Body of pancreas (tissue), 4 donors: ENCODE measurements around the gene SLC22A4. TPM values are rescaled to one million over a fixed set of nuclear protein-coding genes. Genes with fewer than 3 reads are reported as not detected.

Experiments used
- ATAC-seq: fragments of 150-250 bp; one replicate; pipeline ENCODE4 v1.9.1; 2016
- DNase-seq, 4 donors: peaks; one replicate each; pipeline ENCODE4 v3.0.0-alpha.2; 2019
- H3K27ac ChIP-seq, 4 donors: fragments of 200-600 bp; sonication (generic); 1 replicate in 3 of 4; 2 replicates in 1 of 4; pipeline versions ENCODE4 v1.5.1 to v1.6.1; 2016 to 2019; ENCODE audit warnings: mild to moderate bottlenecking in 1 of 4, mixed read lengths in 1 of 4, moderate library complexity in 1 of 4
- H3K27me3 ChIP-seq, 2 donors: fragments of 200-600 bp; sonication (generic); one replicate each; pipeline ENCODE4 v1.6.0; 2016; ENCODE audit warnings: mild to moderate bottlenecking in 1 of 2
- H3K36me3 ChIP-seq, 2 donors: fragments of 200-600 bp; sonication (generic); replicated peaks in 1 of 2; 2 replicates each; pipeline ENCODE4 v1.5.1; 2016; ENCODE audit warnings: low read depth in 2 of 2; ENCODE audit not compliant: insufficient read depth in 1 of 2
- H3K4me1 ChIP-seq: fragments of 200-600 bp; sonication (generic); one replicate; pipeline ENCODE4 v1.6.0; 2016
- H3K4me3 ChIP-seq, 2 donors: fragments of 200-600 bp; sonication (generic); 1 replicate in 1 of 2; 2 replicates in 1 of 2; pipeline ENCODE4 v1.5.1; 2016 to 2019
- H3K9me3 ChIP-seq, 3 donors: fragments of 200-600 bp; sonication (generic); 1 replicate in 2 of 3; 2 replicates in 1 of 3; pipeline ENCODE4 v1.5.1; 2016
- POLR2A ChIP-seq, 3 donors: fragments of 450-650 bp; IDR thresholded peaks; one replicate each; pipeline ENCODE4 v1.6.1; 2016; ENCODE audit warnings: antibody characterized with exemption in 3 of 3, mild to moderate bottlenecking in 2 of 3
- WGBS, 2 donors: methylation state at CpG; one replicate each; pipeline ENCODE4 v1.1.5; 2017; 5-methylcytosine and 5-hydroxymethylcytosine counted together
- intact Hi-C: fragments of 100-400 bp; cut with DNase I; formaldehyde crosslinking; loops from one replicate; pipeline ENCODE4 v1.15.1; 2023
- total RNA-seq, 2 donors: library from RNA; depleted of rRNA; stranded (reverse); fragments of >200 nt; gene quantifications; one replicate each; pipeline ENCODE4 v1.1.0, GENCODE V29; 2016
- TF ChIP-seq, protein P1 (sequence below), 7 experiments: fragments of 450-650 bp in 4 of 7; fragments of 200-600 bp in 3 of 7; sonication (generic) in 3 of 7; IDR thresholded peaks; one replicate each; pipeline ENCODE4 v1.5.1; 2016 to 2019; ENCODE audit warnings: antibody characterized with exemption in 7 of 7

The SLC22A4 gene
- total RNA-seq, 2 donors from 2014 or later = not detected

DNA sequence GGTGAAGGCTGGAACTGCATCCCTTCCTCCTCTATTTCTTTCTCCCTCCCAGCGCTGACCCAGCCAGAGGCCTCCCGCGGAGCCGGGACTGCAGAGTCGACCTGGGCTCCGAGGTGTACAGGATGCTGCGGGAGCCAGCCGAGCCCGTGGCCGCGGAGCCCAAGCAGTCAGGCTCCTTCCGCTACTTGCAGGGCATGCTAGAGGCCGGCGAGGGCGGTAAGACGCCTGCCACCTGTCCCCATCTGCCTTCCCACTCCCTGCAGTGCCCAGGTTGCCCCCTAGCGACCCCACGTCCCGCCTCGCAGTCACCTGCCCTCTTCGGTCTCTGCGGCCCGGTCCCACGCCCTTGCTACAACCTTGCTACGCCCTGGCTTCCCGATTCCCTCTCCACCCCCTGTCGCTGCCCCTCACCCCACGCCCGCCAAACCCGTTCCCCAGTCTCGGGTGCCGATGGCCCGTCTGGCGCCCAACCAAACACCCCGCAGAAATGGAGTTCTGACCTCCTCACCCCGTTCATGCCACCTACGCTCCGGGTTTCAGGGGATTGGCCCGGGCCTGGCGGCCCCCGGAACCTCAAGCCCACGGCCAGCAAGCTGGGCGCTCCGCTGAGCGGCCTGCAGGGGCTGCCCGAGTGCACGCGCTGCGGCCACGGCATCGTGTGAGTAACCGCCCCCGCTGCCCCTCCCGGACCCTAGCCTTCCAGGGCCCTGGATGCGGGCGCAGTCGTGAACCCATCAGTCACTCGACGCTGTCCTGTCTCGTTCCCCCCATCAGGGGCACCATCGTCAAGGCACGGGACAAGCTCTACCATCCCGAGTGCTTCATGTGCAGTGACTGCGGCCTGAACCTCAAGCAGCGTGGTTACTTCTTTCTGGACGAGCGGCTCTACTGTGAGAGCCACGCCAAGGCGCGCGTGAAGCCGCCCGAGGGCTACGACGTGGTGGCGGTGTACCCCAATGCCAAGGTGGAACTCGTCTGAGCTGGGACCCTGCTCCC lies 22.6 kb upstream of the SLC22A4 start:
- Histone ChIP-seq H3K4me3 (no peak overlapping the region), H3K9me3 (no peaks in the 10 kb centered on the region), H3K27ac (no peak overlapping the region), H3K27me3 (no peaks in the 10 kb centered on the region), H3K4me1 (peaks cover 10% of the 10 kb centered on the region), H3K36me3 (no peaks in the 10 kb centered on the region)
- TF ChIP-seq, protein P1, sequence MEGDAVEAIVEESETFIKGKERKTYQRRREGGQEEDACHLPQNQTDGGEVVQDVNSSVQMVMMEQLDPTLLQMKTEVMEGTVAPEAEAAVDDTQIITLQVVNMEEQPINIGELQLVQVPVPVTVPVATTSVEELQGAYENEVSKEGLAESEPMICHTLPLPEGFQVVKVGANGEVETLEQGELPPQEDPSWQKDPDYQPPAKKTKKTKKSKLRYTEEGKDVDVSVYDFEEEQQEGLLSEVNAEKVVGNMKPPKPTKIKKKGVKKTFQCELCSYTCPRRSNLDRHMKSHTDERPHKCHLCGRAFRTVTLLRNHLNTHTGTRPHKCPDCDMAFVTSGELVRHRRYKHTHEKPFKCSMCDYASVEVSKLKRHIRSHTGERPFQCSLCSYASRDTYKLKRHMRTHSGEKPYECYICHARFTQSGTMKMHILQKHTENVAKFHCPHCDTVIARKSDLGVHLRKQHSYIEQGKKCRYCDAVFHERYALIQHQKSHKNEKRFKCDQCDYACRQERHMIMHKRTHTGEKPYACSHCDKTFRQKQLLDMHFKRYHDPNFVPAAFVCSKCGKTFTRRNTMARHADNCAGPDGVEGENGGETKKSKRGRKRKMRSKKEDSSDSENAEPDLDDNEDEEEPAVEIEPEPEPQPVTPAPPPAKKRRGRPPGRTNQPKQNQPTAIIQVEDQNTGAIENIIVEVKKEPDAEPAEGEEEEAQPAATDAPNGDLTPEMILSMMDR (IDR thresholded peaks at IDR 0.05) = peak in 1 of 7 experiments; percentile 2
- no peak for TF ChIP-seq POLR2A (IDR thresholded peaks at IDR 0.05)
- 72 to 76% methylated on average over 70 to 75 of the region's 77 CpGs for WGBS, 2 donors
- peak in 1 of 4 donors; percentile 40 for DNase-seq
- no peak for ATAC-seq
- intact Hi-C loops = no loop called here

GRCh38 chr5:132272311-132273210 lies 21.6 kb upstream of the SLC22A4 start:
- ATAC-seq (peak; percentile 51), DNase-seq (peak; percentile 54 to 70 (median 62))
- WGBS, 2 donors = 45 to 51% methylated on average over 36 to 37 of the region's 37 CpGs
- intact Hi-C loops = no loop called here
- no peak for TF ChIP-seq POLR2A (IDR thresholded peaks at IDR 0.05)
- TF ChIP-seq, protein P1 (IDR thresholded peaks at IDR 0.05) = peak; percentile 66 to 89 (median 78)
- Histone ChIP-seq H3K27me3 (no peaks in the 10 kb centered on the region), H3K4me3 (no peak overlapping the region), H3K27ac (no peak overlapping the region), H3K4me1 (peaks cover 10% of the 10 kb centered on the region), H3K36me3 (no peaks in the 10 kb centered on the region), H3K9me3 (no peaks in the 10 kb centered on the region)

DNA sequence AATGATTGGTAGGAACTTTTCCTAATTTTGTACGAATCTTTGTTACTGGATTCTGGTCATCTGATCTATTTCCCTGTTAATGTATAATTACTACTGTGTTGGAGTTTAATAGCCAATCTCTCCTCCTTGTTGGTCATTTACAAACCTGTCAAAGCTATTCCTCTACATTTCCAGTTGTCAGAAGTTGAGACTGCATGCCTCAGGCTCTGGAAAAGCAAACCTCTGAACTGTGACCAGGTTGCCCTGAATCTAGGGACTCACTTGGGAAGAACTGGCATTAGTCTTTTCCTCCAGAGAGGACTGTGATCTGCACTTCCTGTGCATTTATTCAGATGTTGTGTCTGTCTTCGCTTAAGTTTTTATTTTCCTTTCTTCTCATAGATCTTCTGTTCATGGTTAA lies 20.6 kb upstream of the SLC22A4 start:
- DNase-seq (no peak), ATAC-seq (no peak)
- intact Hi-C loops = no loop called here
- H3K4me1 ChIP-seq = peaks cover 10% of the 10 kb centered on the region
- no peaks in the 10 kb centered on the region for H3K27me3 ChIP-seq
- H3K27ac ChIP-seq = no peak overlapping the region
- H3K4me3 ChIP-seq = no peak overlapping the region
- no peaks in the 10 kb centered on the region for H3K36me3 ChIP-seq
- no peak for TF ChIP-seq POLR2A (IDR thresholded peaks at IDR 0.05)
- TF ChIP-seq, protein P1 (IDR thresholded peaks at IDR 0.05) = no peak
- no peaks in the 10 kb centered on the region for H3K9me3 ChIP-seq
- WGBS, 2 donors = 60 to 65% methylated on average over 2 of the region's 2 CpGs

DNA sequence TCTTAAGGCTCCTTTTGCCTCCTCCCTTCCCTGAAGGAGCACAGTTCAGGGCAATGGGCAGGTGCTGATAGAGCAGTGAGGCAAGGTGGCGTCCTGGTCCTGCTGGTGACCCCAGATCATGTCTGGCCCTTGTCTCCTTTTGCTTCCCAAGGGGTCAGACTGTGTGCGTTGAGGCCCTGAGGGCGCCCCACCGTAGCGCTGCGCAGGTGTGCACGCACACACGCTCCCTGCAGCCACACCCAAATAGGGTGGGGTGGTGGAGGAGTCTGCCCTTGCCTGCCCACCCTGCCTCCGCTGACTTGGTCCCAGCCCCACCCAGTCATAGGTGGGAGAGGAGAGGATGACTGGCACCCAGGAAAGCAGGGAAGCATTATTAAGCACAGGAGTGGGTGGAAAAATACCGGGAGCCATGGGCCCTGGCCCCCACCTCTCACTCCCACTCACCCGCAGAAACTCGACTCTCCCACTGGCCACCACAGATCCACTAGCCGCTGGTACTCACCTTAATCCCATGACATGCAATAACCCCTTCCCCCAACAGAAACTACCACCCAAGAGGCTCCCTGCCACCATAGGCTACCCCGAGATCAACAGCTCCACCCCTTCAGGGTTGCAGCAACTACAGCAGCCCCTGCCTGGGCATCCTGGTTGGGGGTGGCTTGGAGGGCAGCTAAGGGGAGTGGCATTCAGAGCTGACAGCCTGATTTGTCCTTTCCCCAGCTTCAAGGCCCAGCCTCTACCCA lies 20.0 kb upstream of the SLC22A4 start:
- ATAC-seq = no peak
- H3K36me3 ChIP-seq = no peaks in the 10 kb centered on the region
- H3K4me3 ChIP-seq = no peak overlapping the region
- no peaks in the 10 kb centered on the region for H3K9me3 ChIP-seq
- TF ChIP-seq, protein P1 (IDR thresholded peaks at IDR 0.05) = no peak
- no peak for TF ChIP-seq POLR2A (IDR thresholded peaks at IDR 0.05)
- H3K27me3 ChIP-seq = no peaks in the 10 kb centered on the region
- no peak overlapping the region for H3K27ac ChIP-seq
- no peak for DNase-seq
- H3K4me1 ChIP-seq = peaks cover 10% of the 10 kb centered on the region
- intact Hi-C loops = no loop called here
- WGBS, 2 donors = 85 to 87% methylated on average over 12 to 14 of the region's 14 CpGs
